Inferior parietal cortex (tissue), 1 donor: ENCODE results near the gene SERPINB2.
"Not testable (repeated sequence)": the region's sequence is repeated elsewhere in the genome, so short reads cannot be mapped to it uniquely, and the experiment has no call there.

Source experiments
- DNase-seq: peaks from one replicate; pipeline ENCODE4 v3.0.0-alpha.2; 2016; ENCODE audit errors: extremely low spot score

Gene SERPINB2

GRCh38 chr18:63889626-63890025 lies 2.1 kb downstream of the SERPINB2 start:
- DNase-seq, result no peak

GRCh38 chr18:63890237-63890949 lies 2.9 kb downstream of the SERPINB2 start:
- DNase-seq, result no peak

- no peak for DNase-seq
These were observed 3.4 kb downstream of the SERPINB2 start for GRCh38 chr18:63890950-63891304.

GRCh38 chr18:63892566-63892965 lies 5.1 kb downstream of the SERPINB2 start:
- no peak for DNase-seq

GRCh38 chr18:63894106-63894772 lies 6.7 kb downstream of the SERPINB2 start:
- no peak for DNase-seq

GRCh38 chr18:63895190-63895589 lies 7.7 kb downstream of the SERPINB2 start:
- no peak for DNase-seq

GRCh38 chr18:63897072-63897471 lies 9.6 kb downstream of the SERPINB2 start:
- no peak for DNase-seq

GRCh38 chr18:63899206-63899605 lies 11.7 kb downstream of the SERPINB2 start:
- no peak for DNase-seq

GRCh38 chr18:63903851-63904570 lies 16.5 kb downstream of the SERPINB2 start:
- no peak for DNase-seq

- DNase-seq, result no peak
These were observed 17.2 kb downstream of the SERPINB2 start for GRCh38 chr18:63904694-63905093.

- no peak for DNase-seq
These were observed 17.9 kb downstream of the SERPINB2 start for GRCh38 chr18:63905361-63905760.

- DNase-seq, result no peak
These were observed 18.6 kb downstream of the SERPINB2 start for GRCh38 chr18:63906056-63906455.

- DNase-seq, result no peak
These were observed 20.2 kb downstream of the SERPINB2 start, which contains the start of gene SERPINB10 for GRCh38 chr18:63907664-63908063. Gene SERPINB10, plus strand, starts transcription at chr18:63907958. Its CDS starts 7,553 bp downstream, at chr18:63915511.

- DNase-seq, result no peak
These were observed 21.4 kb downstream of the SERPINB2 start for GRCh38 chr18:63908858-63909257.

GRCh38 chr18:63909870-63910269 lies 22.4 kb downstream of the SERPINB2 start:
- no peak for DNase-seq

- no peak for DNase-seq
These were observed 30.3 kb downstream of the SERPINB2 start for GRCh38 chr18:63917817-63918216.

GRCh38 chr18:63922049-63922448 lies 34.5 kb downstream of the SERPINB2 start:
- no peak for DNase-seq

GRCh38 chr18:63924551-63924950 lies 37.0 kb downstream of the SERPINB2 start:
- no peak for DNase-seq

- DNase-seq, result no peak
These were observed 40.8 kb downstream of the SERPINB2 start for GRCh38 chr18:63928331-63928730.

- DNase-seq, result not testable (repeated sequence)
These were observed 41.9 kb downstream of the SERPINB2 start for GRCh38 chr18:63929369-63929768.

- no peak for DNase-seq
These were observed 43.4 kb downstream of the SERPINB2 start for GRCh38 chr18:63930773-63931354.
